Gastroesophageal sphincter (tissue), 4 donors: ENCODE results near the gene MNT. TPM values are rescaled to one million over a fixed set of nuclear protein-coding genes. Genes with fewer than 3 reads are reported as not detected.
A peak's percentile ranks its signal among the peaks of the same experiment; 100 is the strongest.

Source experiments
- ATAC-seq: fragments of 150-250 bp; one replicate; pipeline ENCODE4 v1.9.1; 2016; ENCODE audit warnings: mild to moderate bottlenecking, moderate library complexity
- H3K27ac ChIP-seq, 4 donors: fragments of 200-600 bp; sonication (generic) in 3 of 4; 1 replicate in 3 of 4; 2 replicates in 1 of 4; pipeline ENCODE4 v1.5.1; 2016 to 2019
- H3K27me3 ChIP-seq: fragments of 200-600 bp; sonication (generic); one replicate; pipeline ENCODE4 v1.5.1; 2019
- H3K36me3 ChIP-seq, 2 donors: fragments of 200-600 bp; sonication (generic); one replicate each; pipeline ENCODE4 v1.5.1; 2019; ENCODE audit warnings: control low read depth in 1 of 2
- H3K4me1 ChIP-seq, 3 donors: fragments of 200-600 bp; sonication (generic); 1 replicate in 2 of 3; 2 replicates in 1 of 3; pipeline ENCODE4 v1.5.1; 2016 to 2019; ENCODE audit warnings: control low read depth in 2 of 3
- H3K4me3 ChIP-seq, 2 donors: fragments of 200-600 bp; sonication (generic); one replicate each; pipeline ENCODE4 v1.5.1; 2019; ENCODE audit warnings: mild to moderate bottlenecking in 1 of 2, moderate library complexity in 1 of 2
- H3K9me3 ChIP-seq, 3 donors: fragments of 200-600 bp; sonication (generic); one replicate each; pipeline ENCODE4 v1.5.1; 2017 to 2019; ENCODE audit warnings: control low read depth in 2 of 3
- EP300 ChIP-seq: sonication (generic); formaldehyde crosslinking; IDR thresholded peaks from one replicate; pipeline ENCODE4 v1.6.1; 2017; ENCODE audit warnings: antibody characterized with exemption, mild to moderate bottlenecking
- POLR2A ChIP-seq, 2 donors: fragments of 450-650 bp; IDR thresholded peaks; one replicate each; pipeline ENCODE4 v1.6.1; 2017; ENCODE audit warnings: antibody characterized with exemption in 2 of 2, mild to moderate bottlenecking in 2 of 2, moderate library complexity in 1 of 2
- POLR2AphosphoS5 ChIP-seq: sonication (generic); formaldehyde crosslinking; IDR thresholded peaks from one replicate; pipeline ENCODE4 v1.6.1; 2017; ENCODE audit warnings: antibody characterized with exemption
- WGBS, 2 donors: methylation state at CpG; one replicate each; pipeline ENCODE4 v1.1.5; 2018; ENCODE audit warnings: low coverage in 1 of 2; 5-methylcytosine and 5-hydroxymethylcytosine counted together
- total RNA-seq, 4 donors: library from RNA; depleted of rRNA; stranded (reverse); fragments of >200 nt; gene quantifications; one replicate each; pipeline ENCODE4 v1.1.0, GENCODE V29; 2016
- TF ChIP-seq, protein P1 (sequence below), 4 experiments: fragments of 200-600 bp in 2 of 4; fragments of 450-650 bp in 2 of 4; sonication (generic) in 1 of 4; IDR thresholded peaks; one replicate each; pipeline ENCODE4 v1.5.1; 2017 to 2019; ENCODE audit warnings: antibody characterized with exemption in 4 of 4, mild to moderate bottlenecking in 2 of 4, moderate library complexity in 2 of 4

Gene MNT
- total RNA-seq, 4 donors from 2014 or later: 11.8 to 12.7 (median 12.3) TPM

DNA sequence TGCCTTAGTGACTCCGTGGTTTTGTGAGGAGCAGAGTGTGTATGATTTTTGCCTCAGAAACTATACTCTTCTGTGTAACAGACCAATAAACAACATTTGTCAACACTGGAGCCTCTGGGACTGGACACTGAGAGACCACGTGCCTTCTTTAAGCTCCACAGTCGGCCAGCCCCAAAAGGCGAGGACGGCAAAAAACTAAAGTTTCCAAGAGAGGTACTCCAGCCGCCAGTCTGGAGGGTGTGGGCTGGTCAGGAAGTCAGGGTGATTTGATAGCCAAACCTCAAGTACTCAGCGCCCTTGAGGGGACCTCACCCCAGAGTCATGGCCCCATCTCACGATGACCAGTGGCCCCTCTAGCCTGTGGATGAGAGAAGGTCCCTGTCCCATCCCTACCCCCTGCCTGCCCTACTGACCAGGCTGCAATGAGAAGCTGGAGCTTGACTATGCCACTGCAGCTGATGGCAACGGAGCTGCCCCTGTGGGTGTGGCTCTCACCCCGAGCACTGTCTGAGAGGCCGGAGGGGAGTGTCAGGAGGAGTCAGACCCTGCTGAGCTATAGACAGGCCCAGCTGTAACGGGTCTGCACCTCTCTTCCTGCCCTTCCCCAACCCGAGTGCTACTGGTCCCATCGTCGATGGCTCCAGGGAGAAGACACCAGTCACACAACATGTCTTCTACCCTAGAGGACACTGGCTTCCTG is 19.8 kb downstream of the MNT start:
- Histone ChIP-seq H3K27me3 (no peaks in the 10 kb centered on the region), H3K4me3 (no peak overlapping the region), H3K4me1 (peaks cover 0 to 36% (median 3%) of the 10 kb centered on the region in 3 donors), H3K36me3 (peaks cover 0 to 75% of the 10 kb centered on the region in 2 donors), H3K27ac (peak overlapping the region in 1 of 4 donors; percentile 3), H3K9me3 (no peaks in the 10 kb centered on the region)
- TF ChIP-seq, protein P1, sequence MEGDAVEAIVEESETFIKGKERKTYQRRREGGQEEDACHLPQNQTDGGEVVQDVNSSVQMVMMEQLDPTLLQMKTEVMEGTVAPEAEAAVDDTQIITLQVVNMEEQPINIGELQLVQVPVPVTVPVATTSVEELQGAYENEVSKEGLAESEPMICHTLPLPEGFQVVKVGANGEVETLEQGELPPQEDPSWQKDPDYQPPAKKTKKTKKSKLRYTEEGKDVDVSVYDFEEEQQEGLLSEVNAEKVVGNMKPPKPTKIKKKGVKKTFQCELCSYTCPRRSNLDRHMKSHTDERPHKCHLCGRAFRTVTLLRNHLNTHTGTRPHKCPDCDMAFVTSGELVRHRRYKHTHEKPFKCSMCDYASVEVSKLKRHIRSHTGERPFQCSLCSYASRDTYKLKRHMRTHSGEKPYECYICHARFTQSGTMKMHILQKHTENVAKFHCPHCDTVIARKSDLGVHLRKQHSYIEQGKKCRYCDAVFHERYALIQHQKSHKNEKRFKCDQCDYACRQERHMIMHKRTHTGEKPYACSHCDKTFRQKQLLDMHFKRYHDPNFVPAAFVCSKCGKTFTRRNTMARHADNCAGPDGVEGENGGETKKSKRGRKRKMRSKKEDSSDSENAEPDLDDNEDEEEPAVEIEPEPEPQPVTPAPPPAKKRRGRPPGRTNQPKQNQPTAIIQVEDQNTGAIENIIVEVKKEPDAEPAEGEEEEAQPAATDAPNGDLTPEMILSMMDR (IDR thresholded peaks at IDR 0.05): no peak
- TF ChIP-seq EP300 (no peak), POLR2AphosphoS5 (no peak), POLR2A (IDR thresholded peaks at IDR 0.05) (no peak)
- 53% methylated on average over 5 of the region's 15 CpGs; no CpG with 5 or more reads in 1 of the 2 donors for whole genome bisulfite sequencing, 2 donors
- ATAC-seq: no peak

GRCh38 chr17:2380226-2380922 is 20.5 kb downstream of the MNT start:
- H3K27me3 ChIP-seq: no peaks in the 10 kb centered on the region
- no peak overlapping the region for H3K4me3 ChIP-seq
- peak overlapping the region in 1 of 4 donors; percentile 3 for H3K27ac ChIP-seq
- no peaks in the 10 kb centered on the region for H3K9me3 ChIP-seq
- 79% methylated on average over 5 of the region's 16 CpGs; no CpG with 5 or more reads in 1 of the 2 donors for WGBS, 2 donors
- peaks cover 0 to 29% (median 3%) of the 10 kb centered on the region in 3 donors for H3K4me1 ChIP-seq
- ATAC-seq: no peak
- TF ChIP-seq POLR2AphosphoS5: no peak
- H3K36me3 ChIP-seq: peaks cover 0 to 75% of the 10 kb centered on the region in 2 donors

DNA sequence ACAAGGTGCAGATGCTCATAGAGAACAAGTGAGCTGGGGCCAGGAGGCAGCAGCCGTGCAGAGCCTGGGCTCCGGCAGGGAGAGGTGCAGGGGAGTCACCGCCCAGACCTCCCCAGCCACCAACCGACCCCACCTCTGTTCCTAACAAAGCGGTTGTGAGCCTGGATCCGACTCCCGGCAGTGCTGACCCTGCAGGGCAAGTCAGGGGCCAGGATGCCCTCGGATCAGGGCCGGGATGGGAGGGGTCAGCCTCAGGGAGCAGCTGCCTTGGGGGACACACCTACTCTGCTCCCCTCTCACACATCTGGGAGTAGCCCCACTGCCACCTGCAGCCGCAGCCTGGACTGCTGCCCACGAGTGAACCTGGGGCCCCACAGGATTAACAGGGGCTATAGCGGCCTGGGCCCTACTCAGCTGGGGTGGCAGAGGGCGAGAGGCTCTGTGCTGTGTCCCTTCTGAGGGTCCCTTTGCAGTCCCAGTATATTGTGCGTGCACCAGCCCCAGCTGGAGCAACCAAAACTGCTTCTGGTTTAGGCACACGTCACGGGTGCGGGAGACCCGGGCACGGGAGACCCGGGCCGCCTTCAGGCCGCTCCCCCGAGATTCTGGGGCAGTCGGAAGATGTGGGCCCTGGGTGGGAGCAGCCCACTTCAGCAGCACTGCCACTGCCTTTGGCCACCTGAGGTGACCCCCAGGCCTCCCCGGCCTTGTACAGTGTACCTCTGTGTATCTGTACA is 21.2 kb downstream of the MNT start:
- no peaks in the 10 kb centered on the region for H3K27me3 ChIP-seq
- H3K27ac ChIP-seq: no peak overlapping the region
- H3K36me3 ChIP-seq: peaks cover 0 to 75% of the 10 kb centered on the region in 2 donors
- no peak overlapping the region for H3K4me3 ChIP-seq
- no peak for TF ChIP-seq POLR2A (IDR thresholded peaks at IDR 0.05)
- no peak for TF ChIP-seq POLR2AphosphoS5
- TF ChIP-seq, protein P1 (IDR thresholded peaks at IDR 0.05): no peak
- no peak for TF ChIP-seq EP300
- H3K9me3 ChIP-seq: no peaks in the 10 kb centered on the region
- no peak for ATAC-seq
- WGBS, 2 donors: no CpG with 5 or more reads among the region's 25 CpGs
- peaks cover 0 to 22% (median 3%) of the 10 kb centered on the region in 3 donors for H3K4me1 ChIP-seq

GRCh38 chr17:2378905-2379304 is 22.0 kb downstream of the MNT start:
- no peaks in the 10 kb centered on the region for H3K9me3 ChIP-seq
- no peak overlapping the region for H3K27ac ChIP-seq
- ATAC-seq: no peak
- peaks cover 0 to 20% (median 3%) of the 10 kb centered on the region in 3 donors for H3K4me1 ChIP-seq
- WGBS, 2 donors: no CpG with 5 or more reads among the region's 11 CpGs
- no peak overlapping the region for H3K4me3 ChIP-seq
- peaks cover 0 to 78% of the 10 kb centered on the region in 2 donors for H3K36me3 ChIP-seq
- no peak for TF ChIP-seq POLR2AphosphoS5
- TF ChIP-seq, protein P1 (IDR thresholded peaks at IDR 0.05): no peak
- TF ChIP-seq POLR2A (IDR thresholded peaks at IDR 0.05): no peak
- TF ChIP-seq EP300: no peak
- no peaks in the 10 kb centered on the region for H3K27me3 ChIP-seq

DNA sequence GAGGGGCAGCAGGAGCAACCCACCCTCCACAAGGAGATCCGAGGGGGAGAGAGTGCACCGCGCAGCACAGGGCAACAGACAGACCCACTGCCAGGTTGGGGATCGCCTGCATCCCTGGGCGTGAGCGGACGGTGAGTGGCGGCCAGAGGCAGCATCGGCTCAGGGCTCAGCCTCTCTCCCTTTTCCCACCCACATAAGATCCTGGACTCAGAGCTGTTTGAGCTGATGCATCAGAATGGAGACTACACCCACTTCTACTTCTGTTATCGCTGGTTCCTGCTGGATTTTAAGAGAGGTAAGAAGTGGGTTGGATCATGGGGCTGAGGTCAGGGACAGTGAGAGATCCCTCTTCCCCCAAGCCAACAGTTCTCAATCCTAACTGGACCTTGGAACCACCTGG is 23.2 kb downstream of the MNT start:
- no peak for ATAC-seq
- Histone ChIP-seq H3K27me3 (no peaks in the 10 kb centered on the region), H3K36me3 (peaks cover 0 to 91% of the 10 kb centered on the region in 2 donors), H3K9me3 (no peaks in the 10 kb centered on the region), H3K27ac (no peak overlapping the region), H3K4me1 (peaks cover 0 to 9% (median 0%) of the 10 kb centered on the region in 3 donors), H3K4me3 (no peak overlapping the region)
- WGBS, 2 donors: 70 to 96% methylated on average over 3 to 9 of the region's 10 CpGs
- TF ChIP-seq POLR2AphosphoS5: no peak
- TF ChIP-seq EP300: no peak
- TF ChIP-seq, protein P1 (IDR thresholded peaks at IDR 0.05): no peak
- TF ChIP-seq POLR2A (IDR thresholded peaks at IDR 0.05): no peak
